ENCODE data around the gene OXSR1. TPM values are rescaled to one million over a fixed set of nuclear protein-coding genes. Genes with fewer than 3 reads are reported as not detected.

The OXSR1 gene
- total and polyA plus RNA-seq, 4 donors, result 4.3 to 24.7 (median 12.2) TPM

DNA sequence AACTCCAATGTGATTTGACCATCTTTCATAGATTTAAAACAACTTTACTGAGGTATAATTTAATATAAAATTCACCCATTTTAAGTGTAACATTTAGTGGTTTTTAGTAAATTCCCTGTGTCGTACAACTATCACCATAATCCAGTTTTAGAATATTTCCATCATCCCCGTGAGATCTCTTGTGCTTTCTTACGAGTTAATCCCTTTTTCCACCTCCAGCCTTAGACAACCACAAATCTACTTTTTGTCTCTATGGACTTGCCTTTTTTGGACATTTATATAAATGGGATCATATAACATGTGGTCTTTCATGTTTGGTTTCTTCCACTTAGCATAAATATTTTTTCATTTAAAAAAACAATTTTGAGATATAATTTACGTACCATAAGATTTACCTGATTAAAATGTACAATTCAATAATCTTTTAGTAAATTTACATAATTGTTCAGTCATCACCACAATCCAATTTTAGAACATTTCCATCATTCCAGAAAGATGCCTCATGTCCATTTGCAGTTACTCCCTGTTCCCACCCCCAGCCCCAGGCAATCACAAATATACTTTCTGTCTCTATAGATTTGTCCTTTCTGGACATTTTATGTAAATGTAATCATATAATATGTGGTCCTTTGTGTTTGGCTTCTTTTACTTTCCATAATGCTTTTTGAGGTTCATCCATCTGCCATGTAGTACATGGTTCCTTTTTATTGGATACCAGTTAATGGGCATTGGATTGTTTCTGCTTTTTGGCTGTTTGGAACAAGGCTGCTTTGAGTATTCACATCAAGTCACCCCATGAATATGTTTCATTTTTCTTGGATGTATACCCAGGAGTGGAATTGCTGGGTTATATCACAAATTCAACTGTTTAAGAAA is 3.1 kb downstream of the OXSR1 start:
- H3K27me3 ChIP-seq (ENCODE audit: control insufficient read depth in 4 of 4, insufficient read depth in 4 of 4, low read length in 3 of 4), result no peaks in the 10 kb centered on the region
- no peak overlapping the region for H3K9ac ChIP-seq (ENCODE audit: low read depth in 1 of 2, low read length in 2 of 2)
- H3K9me3 ChIP-seq (ENCODE audit: control insufficient read depth in 4 of 4, low read length in 3 of 4), result no peaks in the 10 kb centered on the region
- no peaks in the 10 kb centered on the region for H3K36me3 ChIP-seq (ENCODE audit: control insufficient read depth in 4 of 4, insufficient read depth in 3 of 4, low read depth in 1 of 4, low read length in 3 of 4)
- WGBS, result 97% methylated on average over 4 of the region's 4 CpGs
- no peak for DNase-seq (ENCODE audit: low spot score)
- H3K4me1 ChIP-seq (ENCODE audit: control insufficient read depth in 4 of 4, insufficient read depth in 4 of 4, low read length in 3 of 4), result peaks cover 2 to 16% (median 10%) of the 10 kb centered on the region in 4 donors
- no peak overlapping the region for H3K4me3 ChIP-seq (ENCODE audit: low read depth in 1 of 3, low read length in 3 of 3)
- TF ChIP-seq JUND (IDR thresholded peaks at IDR 0.05), result no peak
- no peak for TF ChIP-seq GABPA (IDR thresholded peaks at IDR 0.05 in 1 of 2, conservative IDR thresholded peaks at IDR 0.05 in 1 of 2)
- TF ChIP-seq HNF4A (conservative IDR thresholded peaks at IDR 0.05), result no peak
- TF ChIP-seq, protein P1, sequence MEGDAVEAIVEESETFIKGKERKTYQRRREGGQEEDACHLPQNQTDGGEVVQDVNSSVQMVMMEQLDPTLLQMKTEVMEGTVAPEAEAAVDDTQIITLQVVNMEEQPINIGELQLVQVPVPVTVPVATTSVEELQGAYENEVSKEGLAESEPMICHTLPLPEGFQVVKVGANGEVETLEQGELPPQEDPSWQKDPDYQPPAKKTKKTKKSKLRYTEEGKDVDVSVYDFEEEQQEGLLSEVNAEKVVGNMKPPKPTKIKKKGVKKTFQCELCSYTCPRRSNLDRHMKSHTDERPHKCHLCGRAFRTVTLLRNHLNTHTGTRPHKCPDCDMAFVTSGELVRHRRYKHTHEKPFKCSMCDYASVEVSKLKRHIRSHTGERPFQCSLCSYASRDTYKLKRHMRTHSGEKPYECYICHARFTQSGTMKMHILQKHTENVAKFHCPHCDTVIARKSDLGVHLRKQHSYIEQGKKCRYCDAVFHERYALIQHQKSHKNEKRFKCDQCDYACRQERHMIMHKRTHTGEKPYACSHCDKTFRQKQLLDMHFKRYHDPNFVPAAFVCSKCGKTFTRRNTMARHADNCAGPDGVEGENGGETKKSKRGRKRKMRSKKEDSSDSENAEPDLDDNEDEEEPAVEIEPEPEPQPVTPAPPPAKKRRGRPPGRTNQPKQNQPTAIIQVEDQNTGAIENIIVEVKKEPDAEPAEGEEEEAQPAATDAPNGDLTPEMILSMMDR (IDR thresholded peaks at IDR 0.05; ENCODE audit: low read depth, low read length, missing input control), result no peak
- H3K27ac ChIP-seq (ENCODE audit: low read depth in 1 of 2, low read length in 2 of 2), result no peak overlapping the region

DNA sequence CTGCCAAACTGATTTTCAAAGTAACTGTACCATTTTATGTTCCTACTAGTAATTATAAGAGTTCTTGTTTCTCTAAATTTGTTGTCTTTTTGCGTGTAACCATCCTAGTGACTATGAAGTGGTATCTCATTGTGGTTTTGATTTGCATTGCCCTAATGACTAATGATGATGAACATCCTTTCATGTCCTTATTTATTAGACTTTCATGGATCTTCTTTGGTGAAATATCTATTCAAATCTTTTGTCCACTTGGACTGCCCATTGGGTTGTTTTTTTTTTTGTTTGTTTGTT is 3.6 kb downstream of the OXSR1 start:
- Histone ChIP-seq H3K27ac (ENCODE audit: low read depth in 1 of 2, low read length in 2 of 2) (no peak overlapping the region), H3K4me1 (ENCODE audit: control insufficient read depth in 4 of 4, insufficient read depth in 4 of 4, low read length in 3 of 4) (peaks cover under 1 to 19% (median 9%) of the 10 kb centered on the region in 4 donors), H3K9me3 (ENCODE audit: control insufficient read depth in 4 of 4, low read length in 3 of 4) (no peaks in the 10 kb centered on the region), H3K9ac (ENCODE audit: low read depth in 1 of 2, low read length in 2 of 2) (no peak overlapping the region), H3K27me3 (ENCODE audit: control insufficient read depth in 4 of 4, insufficient read depth in 4 of 4, low read length in 3 of 4) (no peaks in the 10 kb centered on the region), H3K36me3 (ENCODE audit: control insufficient read depth in 4 of 4, insufficient read depth in 3 of 4, low read depth in 1 of 4, low read length in 3 of 4) (no peaks in the 10 kb centered on the region), H3K4me3 (ENCODE audit: low read depth in 1 of 3, low read length in 3 of 3) (no peak overlapping the region)
- DNase-seq (ENCODE audit: low spot score), result no peak
- WGBS, result 86% methylated on average over 1 of the region's 1 CpG
- TF ChIP-seq, protein P2, sequence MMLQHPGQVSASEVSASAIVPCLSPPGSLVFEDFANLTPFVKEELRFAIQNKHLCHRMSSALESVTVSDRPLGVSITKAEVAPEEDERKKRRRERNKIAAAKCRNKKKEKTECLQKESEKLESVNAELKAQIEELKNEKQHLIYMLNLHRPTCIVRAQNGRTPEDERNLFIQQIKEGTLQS (IDR thresholded peaks at IDR 0.05), result no peak
- no peak for TF ChIP-seq JUND (IDR thresholded peaks at IDR 0.05)
- no peak for TF ChIP-seq YY1 (IDR thresholded peaks at IDR 0.05)

- Histone ChIP-seq H3K9me3 (ENCODE audit: control insufficient read depth in 4 of 4, low read length in 3 of 4) (no peaks in the 10 kb centered on the region), H3K4me1 (ENCODE audit: control insufficient read depth in 4 of 4, insufficient read depth in 4 of 4, low read length in 3 of 4) (peaks cover 0 to 19% (median 8%) of the 10 kb centered on the region in 4 donors), H3K27me3 (ENCODE audit: control insufficient read depth in 4 of 4, insufficient read depth in 4 of 4, low read length in 3 of 4) (no peaks in the 10 kb centered on the region), H3K9ac (ENCODE audit: low read depth in 1 of 2, low read length in 2 of 2) (no peak overlapping the region), H3K27ac (ENCODE audit: low read depth in 1 of 2, low read length in 2 of 2) (no peak overlapping the region), H3K36me3 (ENCODE audit: control insufficient read depth in 4 of 4, insufficient read depth in 3 of 4, low read depth in 1 of 4, low read length in 3 of 4) (no peaks in the 10 kb centered on the region), H3K4me3 (ENCODE audit: low read depth in 1 of 3, low read length in 3 of 3) (no peak overlapping the region)
- DNase-seq (ENCODE audit: low spot score), result no peak
- 94% methylated on average over 4 of the region's 4 CpGs for WGBS
- TF ChIP-seq EGR1 (IDR thresholded peaks at IDR 0.05; ENCODE audit: low read depth in 2 of 2), result no peak
- no peak for TF ChIP-seq JUND (IDR thresholded peaks at IDR 0.05)
- no peak for TF ChIP-seq NR2F2 (IDR thresholded peaks at IDR 0.05)
- no peak for TF ChIP-seq FOXA2 (IDR thresholded peaks at IDR 0.05)
- TF ChIP-seq GABPA (IDR thresholded peaks at IDR 0.05 in 1 of 2, conservative IDR thresholded peaks at IDR 0.05 in 1 of 2), result no peak
- TF ChIP-seq, protein P1 (IDR thresholded peaks at IDR 0.05; ENCODE audit: low read depth, low read length, missing input control), result no peak
- TF ChIP-seq, protein P3, sequence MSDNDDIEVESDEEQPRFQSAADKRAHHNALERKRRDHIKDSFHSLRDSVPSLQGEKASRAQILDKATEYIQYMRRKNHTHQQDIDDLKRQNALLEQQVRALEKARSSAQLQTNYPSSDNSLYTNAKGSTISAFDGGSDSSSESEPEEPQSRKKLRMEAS (IDR thresholded peaks at IDR 0.05), result no peak
- TF ChIP-seq, protein P4, sequence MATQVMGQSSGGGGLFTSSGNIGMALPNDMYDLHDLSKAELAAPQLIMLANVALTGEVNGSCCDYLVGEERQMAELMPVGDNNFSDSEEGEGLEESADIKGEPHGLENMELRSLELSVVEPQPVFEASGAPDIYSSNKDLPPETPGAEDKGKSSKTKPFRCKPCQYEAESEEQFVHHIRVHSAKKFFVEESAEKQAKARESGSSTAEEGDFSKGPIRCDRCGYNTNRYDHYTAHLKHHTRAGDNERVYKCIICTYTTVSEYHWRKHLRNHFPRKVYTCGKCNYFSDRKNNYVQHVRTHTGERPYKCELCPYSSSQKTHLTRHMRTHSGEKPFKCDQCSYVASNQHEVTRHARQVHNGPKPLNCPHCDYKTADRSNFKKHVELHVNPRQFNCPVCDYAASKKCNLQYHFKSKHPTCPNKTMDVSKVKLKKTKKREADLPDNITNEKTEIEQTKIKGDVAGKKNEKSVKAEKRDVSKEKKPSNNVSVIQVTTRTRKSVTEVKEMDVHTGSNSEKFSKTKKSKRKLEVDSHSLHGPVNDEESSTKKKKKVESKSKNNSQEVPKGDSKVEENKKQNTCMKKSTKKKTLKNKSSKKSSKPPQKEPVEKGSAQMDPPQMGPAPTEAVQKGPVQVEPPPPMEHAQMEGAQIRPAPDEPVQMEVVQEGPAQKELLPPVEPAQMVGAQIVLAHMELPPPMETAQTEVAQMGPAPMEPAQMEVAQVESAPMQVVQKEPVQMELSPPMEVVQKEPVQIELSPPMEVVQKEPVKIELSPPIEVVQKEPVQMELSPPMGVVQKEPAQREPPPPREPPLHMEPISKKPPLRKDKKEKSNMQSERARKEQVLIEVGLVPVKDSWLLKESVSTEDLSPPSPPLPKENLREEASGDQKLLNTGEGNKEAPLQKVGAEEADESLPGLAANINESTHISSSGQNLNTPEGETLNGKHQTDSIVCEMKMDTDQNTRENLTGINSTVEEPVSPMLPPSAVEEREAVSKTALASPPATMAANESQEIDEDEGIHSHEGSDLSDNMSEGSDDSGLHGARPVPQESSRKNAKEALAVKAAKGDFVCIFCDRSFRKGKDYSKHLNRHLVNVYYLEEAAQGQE (IDR thresholded peaks at IDR 0.05), result no peak
- TF ChIP-seq SP1 (IDR thresholded peaks at IDR 0.05), result no peak
- TF ChIP-seq, protein P5, sequence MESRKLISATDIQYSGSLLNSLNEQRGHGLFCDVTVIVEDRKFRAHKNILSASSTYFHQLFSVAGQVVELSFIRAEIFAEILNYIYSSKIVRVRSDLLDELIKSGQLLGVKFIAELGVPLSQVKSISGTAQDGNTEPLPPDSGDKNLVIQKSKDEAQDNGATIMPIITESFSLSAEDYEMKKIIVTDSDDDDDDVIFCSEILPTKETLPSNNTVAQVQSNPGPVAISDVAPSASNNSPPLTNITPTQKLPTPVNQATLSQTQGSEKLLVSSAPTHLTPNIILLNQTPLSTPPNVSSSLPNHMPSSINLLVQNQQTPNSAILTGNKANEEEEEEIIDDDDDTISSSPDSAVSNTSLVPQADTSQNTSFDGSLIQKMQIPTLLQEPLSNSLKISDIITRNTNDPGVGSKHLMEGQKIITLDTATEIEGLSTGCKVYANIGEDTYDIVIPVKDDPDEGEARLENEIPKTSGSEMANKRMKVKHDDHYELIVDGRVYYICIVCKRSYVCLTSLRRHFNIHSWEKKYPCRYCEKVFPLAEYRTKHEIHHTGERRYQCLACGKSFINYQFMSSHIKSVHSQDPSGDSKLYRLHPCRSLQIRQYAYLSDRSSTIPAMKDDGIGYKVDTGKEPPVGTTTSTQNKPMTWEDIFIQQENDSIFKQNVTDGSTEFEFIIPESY (IDR thresholded peaks at IDR 0.05), result no peak
- no peak for TF ChIP-seq HNF4A (conservative IDR thresholded peaks at IDR 0.05)
- no peak for TF ChIP-seq RAD21 (IDR thresholded peaks at IDR 0.05)
- TF ChIP-seq FOXA1 (IDR thresholded peaks at IDR 0.05), result no peak
- no peak for TF ChIP-seq HNF4G (IDR thresholded peaks at IDR 0.05)
- no peak for TF ChIP-seq RXRA (IDR thresholded peaks at IDR 0.05)
Observed at GRCh38 chr3:38170722-38171121, 5.4 kb downstream of the OXSR1 start.

Measured in liver (tissue), 9 donors.